Kidney (tissue), 14 donors: ENCODE results near the gene ADAMTS7. TPM values are rescaled to one million over a fixed set of nuclear protein-coding genes. Genes with fewer than 3 reads are reported as not detected.
"Not testable (repeated sequence)": the region's sequence is repeated elsewhere in the genome, so short reads cannot be mapped to it uniquely, and the experiment has no call there.

Source experiments
- DNase-seq, 5 donors: peaks; one replicate each; pipeline ENCODE4 v3.0.0-alpha.2; 2013 to 2020
- FAIRE-seq: peaks from 2 replicates; lab custom pipeline; 2012; peaks lifted over from hg19 to GRCh38; lab: Jason Lieb, UNC
- H3K27ac ChIP-seq, 2 donors: one replicate each; pipeline ENCODE4 v1.7.0; 2013; ENCODE audit warnings: low read depth in 2 of 2, low read length in 2 of 2, inconsistent platforms in 1 of 2
- H3K27me3 ChIP-seq: one replicate; pipeline ENCODE4 v1.7.1; 2013; ENCODE audit warnings: low read length, inconsistent platforms; ENCODE audit not compliant: control insufficient read depth, insufficient read depth
- H3K36me3 ChIP-seq, 3 donors: one replicate each; pipeline versions ENCODE4 v1.7.0 to v1.7.1; 2013; ENCODE audit warnings: low read length in 3 of 3, control low read depth in 1 of 3, inconsistent platforms in 1 of 3; ENCODE audit not compliant: insufficient read depth in 3 of 3, control insufficient read depth in 2 of 3
- H3K4me1 ChIP-seq, 3 donors: one replicate each; pipeline versions ENCODE4 v1.7.0 to v1.7.1; 2013; ENCODE audit warnings: low read length in 3 of 3, inconsistent platforms in 1 of 3, low read depth in 1 of 3; ENCODE audit not compliant: control insufficient read depth in 2 of 3, insufficient read depth in 2 of 3
- H3K4me3 ChIP-seq, 3 donors: one replicate each; pipeline versions ENCODE4 v1.7.0 to v1.8.1; 2013; ENCODE audit warnings: low read length in 3 of 3, control low read depth in 1 of 3, inconsistent platforms in 1 of 3
- H3K9ac ChIP-seq, 3 donors: one replicate each; pipeline versions ENCODE4 v1.7.0 to v1.7.1; 2013; ENCODE audit warnings: low read length in 3 of 3, control low read depth in 1 of 3, inconsistent platforms in 1 of 3
- H3K9me3 ChIP-seq, 3 donors: one replicate each; pipeline versions ENCODE4 v1.7.0 to v1.7.1; 2013; ENCODE audit warnings: low read length in 3 of 3, control low read depth in 1 of 3, inconsistent platforms in 1 of 3; ENCODE audit not compliant: control insufficient read depth in 2 of 3, insufficient read depth in 1 of 3
- intact Hi-C: fragments of 100-400 bp; cut with DNase I; formaldehyde crosslinking; loops from one replicate; pipeline ENCODE4 v1.11.1; 2022
- polyA plus RNA-seq: library from polyadenylated mRNA; stranded (reverse); fragments of 350-450 nt; fragmentation: Illumina TruSeq; extraction: RNeasy Lipid Tissue Mini Kit (QIAGEN cat#74804); gene quantifications from one replicate; pipeline ENCODE4 v1.2.3, GENCODE V29; 2014; ENCODE audit warnings: low read depth, low replicate concordance; ENCODE audit not compliant: insufficient read depth
- total RNA-seq: library from RNA; stranded (reverse); fragmentation: NEBNext Ultra II Directional; extraction: Animal tissue kit (Norgen Biotek cat#: 25700); gene quantifications from one replicate; pipeline ENCODE4 v1.2.1, GENCODE V29; 2021
- TF ChIP-seq, protein P1 (sequence below): IDR thresholded peaks from 3 replicates; pipeline ENCODE4 v1.5.1; 2012; ENCODE audit warnings: mild to moderate bottlenecking, moderate library complexity, borderline replicate concordance; ENCODE audit not compliant: insufficient read depth; ENCODE audit errors: extremely low read depth
- donor health status: control.
- donor health status: control.
- donor health status: control.
- donor health status: control.
- donor health status: control.
- donor health status: DM: yes; HTN: yes; CAD: no.
- donor health status: Normal renal cell carcinoma (clear cell type).

The ADAMTS7 gene
- total and polyA plus RNA-seq, 2 donors from 2014 or later, result 0.82 to 3.1 TPM

DNA sequence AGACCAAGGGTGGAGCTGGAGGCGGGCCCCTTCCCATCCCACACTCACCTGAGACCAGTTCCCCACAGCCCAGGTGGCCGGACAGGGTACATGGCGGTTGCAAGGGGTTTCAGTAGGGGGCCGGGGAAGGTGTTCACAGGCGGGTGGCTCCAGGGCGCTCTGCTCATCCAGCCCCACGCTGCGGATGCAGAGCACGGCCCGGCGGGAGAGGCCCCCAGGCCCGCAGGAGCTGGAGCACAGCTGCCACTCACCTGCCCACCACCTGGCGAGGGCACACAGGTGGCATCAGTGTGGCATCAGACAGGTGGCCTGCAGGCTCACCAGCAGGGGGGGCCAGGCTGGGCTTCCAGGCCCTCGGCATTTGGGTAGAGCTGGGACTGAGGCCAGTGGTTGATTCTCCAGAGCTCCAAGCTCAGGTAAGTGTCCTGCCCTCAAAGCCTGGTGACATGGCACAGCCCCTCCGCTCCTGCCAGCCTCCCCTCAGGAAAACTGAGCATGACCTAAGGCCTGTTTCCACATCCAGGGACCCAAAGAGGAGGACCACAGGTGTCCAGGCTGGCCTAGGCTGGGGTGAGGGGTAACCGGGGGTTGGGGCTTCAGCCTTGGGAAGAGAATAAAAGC is 43.8 kb downstream of the ADAMTS7 start:
- Histone ChIP-seq H3K36me3 (no peaks in the 10 kb centered on the region), H3K9ac (no peak overlapping the region), H3K4me3 (no peak overlapping the region), H3K9me3 (no peaks in the 10 kb centered on the region), H3K27ac (no peak overlapping the region), H3K27me3 (no peaks in the 10 kb centered on the region), H3K4me1 (no peaks in the 10 kb centered on the region)
- DNase-seq, result peak in 3 of 5 donors; percentile 7 to 57 (median 45)
- intact Hi-C loops, result no loop called here
- TF ChIP-seq, protein P1, sequence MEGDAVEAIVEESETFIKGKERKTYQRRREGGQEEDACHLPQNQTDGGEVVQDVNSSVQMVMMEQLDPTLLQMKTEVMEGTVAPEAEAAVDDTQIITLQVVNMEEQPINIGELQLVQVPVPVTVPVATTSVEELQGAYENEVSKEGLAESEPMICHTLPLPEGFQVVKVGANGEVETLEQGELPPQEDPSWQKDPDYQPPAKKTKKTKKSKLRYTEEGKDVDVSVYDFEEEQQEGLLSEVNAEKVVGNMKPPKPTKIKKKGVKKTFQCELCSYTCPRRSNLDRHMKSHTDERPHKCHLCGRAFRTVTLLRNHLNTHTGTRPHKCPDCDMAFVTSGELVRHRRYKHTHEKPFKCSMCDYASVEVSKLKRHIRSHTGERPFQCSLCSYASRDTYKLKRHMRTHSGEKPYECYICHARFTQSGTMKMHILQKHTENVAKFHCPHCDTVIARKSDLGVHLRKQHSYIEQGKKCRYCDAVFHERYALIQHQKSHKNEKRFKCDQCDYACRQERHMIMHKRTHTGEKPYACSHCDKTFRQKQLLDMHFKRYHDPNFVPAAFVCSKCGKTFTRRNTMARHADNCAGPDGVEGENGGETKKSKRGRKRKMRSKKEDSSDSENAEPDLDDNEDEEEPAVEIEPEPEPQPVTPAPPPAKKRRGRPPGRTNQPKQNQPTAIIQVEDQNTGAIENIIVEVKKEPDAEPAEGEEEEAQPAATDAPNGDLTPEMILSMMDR, result no peak
- FAIRE-seq, result no peak

DNA sequence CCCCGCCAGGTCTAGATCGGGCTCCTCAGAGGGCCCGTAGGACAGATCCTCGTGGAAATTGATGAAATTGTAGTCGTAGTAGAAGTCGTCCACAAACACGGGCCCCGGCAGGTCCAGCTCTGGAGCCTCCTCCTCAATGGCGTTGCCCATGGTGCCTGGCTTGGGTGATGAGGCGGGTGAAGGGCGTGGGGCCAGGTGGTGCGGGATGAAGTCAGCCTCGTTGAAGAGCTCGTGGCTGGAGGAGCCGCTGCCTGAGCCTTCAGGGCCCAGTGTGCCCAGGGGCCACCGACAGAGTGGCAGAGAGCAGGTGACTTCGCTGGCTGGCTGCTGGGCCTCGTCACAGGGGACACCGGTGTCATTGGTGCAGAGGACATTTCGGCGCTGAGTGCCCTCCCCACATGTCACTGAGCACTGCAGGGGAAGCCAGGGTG is 44.6 kb downstream of the ADAMTS7 start:
- H3K36me3 ChIP-seq, H3K4me3 ChIP-seq, H3K4me1 ChIP-seq, H3K27me3 ChIP-seq, H3K27ac ChIP-seq, FAIRE-seq, H3K9me3 ChIP-seq, intact Hi-C loops, H3K9ac ChIP-seq: not testable (repeated sequence)
- DNase-seq, result peak in 3 of 5 donors; percentile 3 to 46 (median 29)

DNA sequence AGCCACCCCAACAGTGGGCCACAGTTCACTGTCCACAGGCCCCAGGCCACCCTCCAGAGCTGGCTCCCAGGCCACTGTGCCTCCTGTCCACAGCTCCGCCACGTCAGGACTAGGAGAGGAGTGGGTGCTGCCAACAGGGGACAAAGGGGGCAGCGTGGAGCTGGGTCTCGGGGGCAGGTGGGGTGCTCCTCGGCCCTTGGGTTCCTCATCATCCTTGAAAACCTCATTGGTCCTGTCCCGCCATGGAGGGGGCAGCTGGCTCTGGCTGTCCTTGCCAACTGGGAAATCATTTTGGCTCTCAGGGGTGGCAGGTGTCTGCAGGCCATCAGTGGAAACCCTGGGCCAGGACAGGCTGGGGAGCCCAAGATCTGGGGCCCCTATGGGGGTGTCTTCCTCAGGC is 45.2 kb downstream of the ADAMTS7 start:
- intact Hi-C loops, result no loop called here
- peak in 3 of 5 donors; percentile 6 to 54 (median 34) for DNase-seq
- TF ChIP-seq, protein P1, result no peak
- Histone ChIP-seq H3K9me3 (no peaks in the 10 kb centered on the region), H3K27ac (no peak overlapping the region), H3K4me3 (no peak overlapping the region), H3K4me1 (peaks cover 0 to under 1% (median 0%) of the 10 kb centered on the region in 3 donors), H3K9ac (no peak overlapping the region), H3K36me3 (no peaks in the 10 kb centered on the region), H3K27me3 (no peaks in the 10 kb centered on the region)
- FAIRE-seq, result no peak

DNA sequence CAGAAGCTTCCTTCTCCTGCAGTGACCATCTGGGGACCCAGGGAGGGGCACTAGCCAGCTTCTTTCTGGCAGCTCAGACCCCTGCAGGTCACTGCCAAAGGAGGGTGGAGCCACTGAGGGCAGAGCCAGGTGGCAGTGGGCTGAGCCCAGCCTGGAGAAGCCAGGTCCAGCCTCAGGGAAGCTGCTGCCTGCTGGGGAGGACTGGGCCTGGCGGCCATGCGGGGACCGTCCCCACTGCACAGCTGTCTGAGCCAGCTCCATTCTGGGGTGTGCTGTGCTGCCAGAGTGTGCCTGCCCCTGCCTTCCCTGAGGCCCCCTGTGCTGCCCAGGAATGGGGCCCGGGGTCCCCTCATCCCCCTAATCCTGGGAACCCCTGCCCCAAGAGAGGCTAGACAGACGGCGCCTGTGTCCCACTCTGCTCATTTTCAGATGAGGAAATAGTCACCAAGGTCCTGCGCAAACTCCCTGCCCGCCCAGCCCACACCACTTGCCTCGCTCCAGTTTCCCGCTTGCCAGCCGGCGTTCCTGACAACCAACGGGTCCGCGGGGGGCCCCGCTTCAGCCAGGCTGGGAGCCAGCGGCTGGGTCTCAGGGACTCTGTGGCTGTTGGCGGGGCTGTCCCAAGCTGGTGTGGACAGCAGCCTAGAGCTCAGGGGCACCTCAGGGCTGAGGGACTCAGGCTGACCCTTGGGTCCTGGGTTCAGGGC is 46.0 kb downstream of the ADAMTS7 start:
- H3K4me3 ChIP-seq, H3K27ac ChIP-seq, FAIRE-seq, H3K36me3 ChIP-seq, H3K4me1 ChIP-seq, H3K9ac ChIP-seq, H3K9me3 ChIP-seq, H3K27me3 ChIP-seq, intact Hi-C loops: not testable (repeated sequence)
- DNase-seq, result peak in 3 of 5 donors; percentile 8 to 71 (median 41)

DNA sequence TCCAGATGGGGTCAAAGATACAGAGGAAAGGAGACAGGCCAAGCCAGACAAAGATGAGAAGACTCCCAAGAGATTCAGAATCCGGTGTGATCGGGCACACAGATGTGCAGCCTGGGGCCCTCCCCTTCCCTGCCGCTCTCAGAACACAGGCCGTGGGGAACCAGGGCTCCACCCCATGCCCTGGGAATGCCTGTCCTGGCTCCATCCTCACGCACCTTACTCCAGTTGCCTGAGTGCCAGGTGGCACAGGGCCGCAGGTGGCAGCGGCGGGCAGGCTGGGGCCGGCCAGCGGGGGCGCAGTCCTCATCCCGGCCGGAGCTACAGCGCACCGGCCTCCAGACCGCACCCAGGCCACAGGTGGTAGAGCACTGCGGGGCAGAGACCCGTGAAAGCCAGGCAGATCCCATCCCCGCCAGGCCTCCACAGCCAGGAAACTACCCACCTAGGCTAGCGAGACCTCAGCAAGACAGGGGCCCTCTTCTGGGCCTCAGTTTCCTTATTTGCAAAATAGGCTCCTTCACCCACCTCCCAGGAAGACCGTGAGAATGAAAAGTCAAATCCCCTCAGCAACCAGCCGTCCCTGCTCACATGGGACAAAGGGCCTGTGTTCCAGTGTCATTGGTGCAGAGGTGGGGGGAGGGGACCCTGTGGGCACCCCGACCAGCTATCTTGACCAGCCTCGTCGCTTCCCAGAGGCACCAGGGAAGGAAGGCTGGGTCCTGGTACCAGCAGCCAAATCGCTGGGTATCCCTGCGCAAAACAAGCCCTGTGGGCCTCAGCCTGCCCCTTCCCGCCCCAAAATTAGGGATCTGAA is 46.7 kb downstream of the ADAMTS7 start:
- intact Hi-C loops, H3K9me3 ChIP-seq, H3K36me3 ChIP-seq, FAIRE-seq, H3K4me3 ChIP-seq, H3K9ac ChIP-seq, H3K4me1 ChIP-seq, H3K27me3 ChIP-seq, H3K27ac ChIP-seq: not testable (repeated sequence)
- DNase-seq, result peak in 3 of 5 donors; percentile 3 to 59 (median 33)
